ENCODE results near the gene PRPSAP1.
A peak's percentile ranks its signal among the peaks of the same experiment; 100 is the strongest.
"Not testable (repeated sequence)": the region's sequence is repeated elsewhere in the genome, so short reads cannot be mapped to it uniquely, and the experiment has no call there.

Gene PRPSAP1

DNA sequence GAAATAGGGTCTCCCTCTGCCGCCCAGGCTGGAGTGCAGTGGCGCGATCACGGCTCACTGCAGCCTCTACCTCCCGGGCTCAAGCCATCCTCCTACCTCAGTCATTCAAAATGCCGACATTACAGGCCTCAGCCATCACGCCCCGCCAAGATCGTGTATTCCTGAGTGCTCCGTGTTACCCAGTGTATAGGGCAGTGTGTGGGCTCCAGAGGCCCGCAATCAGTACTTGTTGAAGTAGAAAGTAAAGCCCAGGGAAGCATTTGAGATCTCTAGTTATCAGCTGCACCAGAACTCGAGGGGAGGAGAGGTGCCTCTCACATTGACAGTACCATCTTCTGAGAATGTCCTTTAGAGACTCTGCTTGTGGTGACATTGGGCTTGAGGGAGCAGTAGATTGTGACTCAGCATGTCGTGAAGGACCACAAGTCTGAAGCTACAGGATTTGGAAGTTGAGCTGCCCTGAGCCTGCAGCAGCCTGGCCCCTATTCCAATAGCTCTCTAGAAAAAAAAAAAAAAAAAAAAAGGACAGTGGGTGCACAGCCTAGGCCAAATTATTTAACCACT, 1.1 kb upstream of the PRPSAP1 start:
- Mint-ChIP-seq H3K27ac (peak overlapping the region; percentile 49), H3K27me3 (no peaks in the 10 kb centered on the region), H3K4me3 (peak overlapping the region; percentile 95), H3K9me3 (no peaks in the 10 kb centered on the region), H3K4me1 (ENCODE audit: low read depth) (peaks cover 24% of the 10 kb centered on the region), H3K36me3 (ENCODE audit: low read depth) (peaks cover 5% of the 10 kb centered on the region)

GRCh38 chr17:76354317-76354729, 607 bp upstream of the PRPSAP1 start:
- peaks cover 5% of the 10 kb centered on the region for H3K36me3 Mint-ChIP-seq (ENCODE audit: low read depth)
- peak overlapping the region; percentile 95 for H3K4me3 Mint-ChIP-seq
- no peaks in the 10 kb centered on the region for H3K27me3 Mint-ChIP-seq
- H3K27ac Mint-ChIP-seq, result peak overlapping the region; percentile 100
- H3K9me3 Mint-ChIP-seq, result no peaks in the 10 kb centered on the region
- H3K4me1 Mint-ChIP-seq (ENCODE audit: low read depth), result peaks cover 24% of the 10 kb centered on the region

GRCh38 chr17:76353004-76353598, 615 bp downstream of the PRPSAP1 start:
- Mint-ChIP-seq H3K36me3 (ENCODE audit: low read depth) (peaks cover 5% of the 10 kb centered on the region), H3K27ac (peak overlapping the region; percentile 87)

GRCh38 chr17:76351526-76352071, 2.1 kb downstream of the PRPSAP1 start:
- Mint-ChIP-seq H3K36me3 (ENCODE audit: low read depth) (peaks cover 11% of the 10 kb centered on the region), H3K27ac (no peak overlapping the region), H3K27me3 (no peaks in the 10 kb centered on the region), H3K4me1 (ENCODE audit: low read depth) (peaks cover 24% of the 10 kb centered on the region), H3K4me3 (peak overlapping the region; percentile 6), H3K9me3 (no peaks in the 10 kb centered on the region)

More at GRCh38 chr17:76353004-76353598, 615 bp downstream of the PRPSAP1 start:
- Mint-ChIP-seq H3K27me3 (no peaks in the 10 kb centered on the region), H3K4me3 (peak overlapping the region; percentile 95), H3K9me3 (no peaks in the 10 kb centered on the region), H3K4me1 (ENCODE audit: low read depth) (peaks cover 24% of the 10 kb centered on the region)

DNA sequence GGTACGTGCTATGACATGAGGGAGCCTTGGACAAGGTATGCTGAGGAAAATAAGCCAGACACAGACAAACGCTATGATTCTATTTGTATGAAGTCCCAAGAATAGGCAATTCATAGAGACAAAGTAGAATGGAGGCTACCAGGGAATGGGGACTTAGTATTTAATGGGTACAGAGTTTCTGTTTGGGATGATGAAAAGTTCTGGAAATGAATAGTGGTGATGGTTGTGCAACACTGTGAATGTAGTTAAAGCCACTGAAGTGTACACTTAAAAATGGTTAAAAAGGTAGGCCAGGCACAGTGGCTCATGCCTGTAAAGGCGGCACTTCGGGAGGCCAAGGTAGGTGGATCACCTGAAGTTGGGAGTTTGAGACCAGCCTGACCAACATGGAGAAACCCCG, 3.3 kb downstream of the PRPSAP1 start:
- no peak overlapping the region for H3K4me3 Mint-ChIP-seq
- no peaks in the 10 kb centered on the region for H3K9me3 Mint-ChIP-seq
- no peaks in the 10 kb centered on the region for H3K27me3 Mint-ChIP-seq
- peaks cover 24% of the 10 kb centered on the region for H3K4me1 Mint-ChIP-seq (ENCODE audit: low read depth)
- peaks cover 21% of the 10 kb centered on the region for H3K36me3 Mint-ChIP-seq (ENCODE audit: low read depth)
- no peak overlapping the region for H3K27ac Mint-ChIP-seq

GRCh38 chr17:76346936-76347335, 6.8 kb downstream of the PRPSAP1 start:
- peaks cover 29% of the 10 kb centered on the region for H3K36me3 Mint-ChIP-seq (ENCODE audit: low read depth)
- H3K9me3 Mint-ChIP-seq; H3K27me3 Mint-ChIP-seq; H3K4me1 Mint-ChIP-seq (ENCODE audit: low read depth); H3K4me3 Mint-ChIP-seq; H3K27ac Mint-ChIP-seq: not testable (repeated sequence)

DNA sequence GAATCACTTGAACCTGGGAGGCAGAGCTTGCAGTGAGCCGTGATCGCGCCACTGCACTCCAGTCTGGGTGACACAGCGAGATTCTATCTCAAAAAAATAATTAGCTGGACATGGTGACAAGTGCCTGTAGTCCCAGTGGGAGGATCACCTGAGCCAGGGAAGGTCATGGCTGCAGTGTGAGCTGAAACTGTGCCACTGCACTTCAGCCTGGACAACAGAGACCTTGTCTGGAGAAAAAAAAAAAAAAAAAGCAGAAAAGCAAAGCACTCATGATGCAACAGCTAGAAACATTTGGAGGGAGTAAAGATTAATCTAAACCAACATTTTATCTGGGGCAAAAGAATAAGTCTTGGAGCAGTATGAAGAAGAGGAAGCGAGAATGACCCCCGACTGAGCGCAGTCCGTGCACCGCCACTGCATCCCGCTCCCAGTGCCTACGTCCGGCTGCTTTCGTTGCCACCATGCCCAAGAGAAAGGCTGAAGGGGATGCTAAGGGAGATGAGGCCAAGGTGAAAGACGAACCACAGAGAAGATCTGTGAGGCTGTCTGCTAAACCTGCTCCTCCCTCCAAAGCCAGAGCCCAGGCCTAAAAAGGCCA, 8.2 kb downstream of the PRPSAP1 start:
- no peak overlapping the region for H3K4me3 Mint-ChIP-seq
- peaks cover 34% of the 10 kb centered on the region for H3K36me3 Mint-ChIP-seq (ENCODE audit: low read depth)
- no peaks in the 10 kb centered on the region for H3K9me3 Mint-ChIP-seq
- H3K27me3 Mint-ChIP-seq, result no peaks in the 10 kb centered on the region
- H3K27ac Mint-ChIP-seq, result no peak overlapping the region
- H3K4me1 Mint-ChIP-seq (ENCODE audit: low read depth), result no peaks in the 10 kb centered on the region

- no peaks in the 10 kb centered on the region for H3K4me1 Mint-ChIP-seq (ENCODE audit: low read depth)
- no peaks in the 10 kb centered on the region for H3K9me3 Mint-ChIP-seq
- H3K4me3 Mint-ChIP-seq, result no peak overlapping the region
- peaks cover 39% of the 10 kb centered on the region for H3K36me3 Mint-ChIP-seq (ENCODE audit: low read depth)
- H3K27ac Mint-ChIP-seq, result no peak overlapping the region
- H3K27me3 Mint-ChIP-seq, result no peaks in the 10 kb centered on the region
Measured at GRCh38 chr17:76343106-76343505, 10.6 kb downstream of the PRPSAP1 start.

GRCh38 chr17:76341301-76341700, 12.4 kb downstream of the PRPSAP1 start:
- Mint-ChIP-seq H3K4me1 (ENCODE audit: low read depth) (peaks cover 4% of the 10 kb centered on the region), H3K9me3 (no peaks in the 10 kb centered on the region), H3K27me3 (no peaks in the 10 kb centered on the region), H3K4me3 (no peak overlapping the region), H3K27ac (no peak overlapping the region), H3K36me3 (ENCODE audit: low read depth) (peaks cover 32% of the 10 kb centered on the region)

- Mint-ChIP-seq H3K4me3 (no peak overlapping the region), H3K27ac (no peak overlapping the region)
Measured at GRCh38 chr17:76337413-76337777, 16.3 kb downstream of the PRPSAP1 start.

DNA sequence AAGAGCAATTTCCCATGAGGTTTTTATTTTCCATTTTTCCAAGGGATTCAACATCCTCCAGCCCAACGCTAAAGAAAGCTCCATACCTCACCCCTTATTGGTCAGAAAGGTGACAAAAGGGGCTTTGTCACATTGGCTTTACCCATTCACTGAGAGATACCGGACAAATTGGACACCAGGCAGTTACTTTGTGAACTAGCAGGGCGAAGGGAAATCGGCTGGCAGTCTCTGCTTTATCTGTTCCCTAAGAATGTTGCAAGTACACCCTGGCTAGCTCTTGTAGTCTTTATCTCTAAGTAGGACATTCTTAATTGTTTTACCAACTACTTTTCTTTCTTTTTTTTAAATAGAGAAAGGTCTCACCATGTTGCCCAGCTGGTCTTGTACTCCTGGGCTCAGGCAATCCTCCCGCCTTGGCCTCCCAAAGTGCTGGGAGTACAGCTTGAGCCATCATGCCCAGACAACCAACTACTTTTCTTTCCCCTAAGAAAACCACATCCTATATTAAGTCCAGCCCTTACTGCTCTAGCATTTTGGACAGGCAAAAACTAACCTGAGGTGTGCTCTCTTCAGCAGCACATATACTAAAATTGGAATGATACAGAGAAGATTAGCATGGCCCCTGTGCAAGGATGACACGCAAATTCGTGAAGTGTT, 16.8 kb downstream of the PRPSAP1 start:
- Mint-ChIP-seq H3K4me1 (ENCODE audit: low read depth) (peaks cover 4% of the 10 kb centered on the region), H3K36me3 (ENCODE audit: low read depth) (peaks cover 21% of the 10 kb centered on the region), H3K4me3 (no peak overlapping the region), H3K9me3 (no peaks in the 10 kb centered on the region), H3K27ac (no peak overlapping the region), H3K27me3 (no peaks in the 10 kb centered on the region)

More at GRCh38 chr17:76337413-76337777, 16.3 kb downstream of the PRPSAP1 start:
- H3K36me3 Mint-ChIP-seq (ENCODE audit: low read depth), result peaks cover 20% of the 10 kb centered on the region
- H3K27me3 Mint-ChIP-seq, result no peaks in the 10 kb centered on the region
- H3K9me3 Mint-ChIP-seq, result no peaks in the 10 kb centered on the region
- peaks cover 4% of the 10 kb centered on the region for H3K4me1 Mint-ChIP-seq (ENCODE audit: low read depth)

DNA sequence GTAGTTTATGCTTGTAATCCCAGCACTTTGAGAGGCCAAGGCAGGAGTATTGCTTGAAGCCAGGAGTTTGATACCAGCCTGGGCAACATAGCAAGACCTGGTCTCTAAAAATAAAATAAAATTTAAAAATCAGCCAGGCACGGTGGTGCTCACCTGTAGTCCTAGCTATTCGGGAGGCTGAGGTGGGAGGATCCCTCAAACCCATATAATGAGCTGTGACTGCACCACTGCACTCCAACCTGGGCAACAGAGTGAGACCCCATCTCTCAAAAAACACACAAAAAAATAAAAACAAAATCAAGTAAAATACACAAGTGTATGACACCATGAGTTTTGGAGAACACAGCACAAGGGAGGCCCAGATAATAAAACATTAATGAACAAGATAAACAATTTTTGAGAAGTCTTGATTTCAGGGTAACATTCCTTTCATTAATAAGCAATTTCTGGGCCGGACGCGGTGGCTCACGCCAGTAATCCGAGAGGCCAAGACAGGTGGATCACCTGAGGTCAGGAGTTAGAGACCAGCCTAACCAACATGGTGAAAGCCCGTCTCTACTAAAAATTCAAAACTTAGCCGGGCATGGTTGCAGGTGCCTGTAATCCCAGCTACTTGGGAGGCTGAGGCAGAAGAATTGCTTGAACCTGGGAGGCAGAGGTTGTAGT, 17.9 kb downstream of the PRPSAP1 start:
- Mint-ChIP-seq H3K27me3 (no peaks in the 10 kb centered on the region), H3K27ac (no peak overlapping the region), H3K4me3 (no peak overlapping the region)

DNA sequence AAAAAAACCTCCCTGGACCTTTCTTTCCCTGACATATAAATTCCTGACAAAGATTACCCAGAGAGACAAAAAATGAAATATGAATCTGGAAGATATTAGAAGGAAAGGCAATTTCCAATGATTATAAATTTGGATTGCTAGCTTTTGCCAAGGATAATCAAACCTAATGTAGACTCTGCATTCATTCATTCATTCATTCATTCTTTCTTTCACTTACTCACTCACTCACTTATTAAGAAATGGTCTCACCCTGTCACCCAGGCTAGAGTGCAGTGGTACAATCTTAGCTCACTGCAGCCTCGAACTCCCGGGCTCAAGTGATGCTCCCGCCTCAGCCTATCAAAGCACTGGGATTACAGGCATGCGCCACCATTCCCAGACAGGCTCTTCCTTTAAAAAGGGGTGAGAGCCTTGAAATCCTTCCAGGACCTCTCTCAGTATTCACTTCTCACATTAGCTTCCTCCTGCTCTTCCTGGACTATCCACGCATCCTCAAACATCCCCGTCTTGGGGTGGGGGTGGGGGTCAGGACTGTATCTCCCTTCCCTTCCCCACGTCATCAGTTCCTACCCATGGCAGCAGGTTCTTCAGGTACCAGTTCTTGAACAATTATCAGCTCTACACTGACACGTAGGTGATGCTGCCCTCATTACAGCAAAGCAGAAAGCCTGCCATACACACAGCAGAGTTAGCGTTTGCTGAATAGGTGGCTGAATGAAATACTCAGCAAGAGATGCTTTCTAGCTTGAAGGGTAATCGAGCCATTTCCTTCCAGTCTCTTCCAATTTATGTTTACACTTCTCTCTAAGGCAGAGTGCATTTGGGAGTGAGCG, 19.8 kb downstream of the PRPSAP1 start:
- H3K9me3 Mint-ChIP-seq, result no peaks in the 10 kb centered on the region
- H3K27ac Mint-ChIP-seq, result no peak overlapping the region
- no peaks in the 10 kb centered on the region for H3K27me3 Mint-ChIP-seq
- peaks cover 4% of the 10 kb centered on the region for H3K4me1 Mint-ChIP-seq (ENCODE audit: low read depth)
- H3K36me3 Mint-ChIP-seq (ENCODE audit: low read depth), result peaks cover 23% of the 10 kb centered on the region
- H3K4me3 Mint-ChIP-seq, result no peak overlapping the region

More for the DNA sequence above, 17.9 kb downstream of the PRPSAP1 start:
- H3K36me3 Mint-ChIP-seq (ENCODE audit: low read depth), result peaks cover 17% of the 10 kb centered on the region
- no peaks in the 10 kb centered on the region for H3K9me3 Mint-ChIP-seq
- H3K4me1 Mint-ChIP-seq (ENCODE audit: low read depth), result peaks cover 4% of the 10 kb centered on the region

DNA sequence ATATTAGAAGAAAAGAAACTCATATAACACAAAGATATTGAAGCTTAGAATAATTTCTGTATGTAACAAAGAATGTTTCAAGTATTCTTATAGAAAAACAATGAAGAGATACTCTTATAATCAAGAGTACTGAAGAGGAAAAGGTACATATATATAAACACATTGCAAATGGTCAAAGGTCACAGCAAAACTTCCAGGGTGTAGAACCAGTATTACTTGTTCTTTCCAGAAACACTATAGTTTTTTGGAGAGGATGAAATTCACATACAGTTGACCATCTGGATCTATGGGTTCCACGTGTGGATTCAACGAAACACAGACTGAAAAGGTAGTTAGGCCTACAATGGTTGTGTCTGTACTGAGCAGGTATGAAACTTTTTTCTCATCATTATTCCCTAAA, 22.6 kb downstream of the PRPSAP1 start:
- Mint-ChIP-seq H3K4me3 (no peak overlapping the region), H3K4me1 (ENCODE audit: low read depth) (no peaks in the 10 kb centered on the region), H3K9me3 (no peaks in the 10 kb centered on the region), H3K27me3 (no peaks in the 10 kb centered on the region), H3K27ac (no peak overlapping the region), H3K36me3 (ENCODE audit: low read depth) (peaks cover 31% of the 10 kb centered on the region)

Data from stimulated activated naive CD8-positive, alpha-beta T cell treated with anti-CD3 and anti-CD28 coated beads, Interleukin-15, Interleukin-2, amounts not matched to agents 100 ng/mL and 50 ng/mL, for 24 hours (primary cell).